CD1c-positive myeloid dendritic cell (primary cell): ENCODE measurements around the gene SASH1.

Source experiments
- DNase-seq: peaks from one replicate; pipeline ENCODE4 v3.0.0-alpha.2; 2016; ENCODE audit errors: extremely low spot score

Gene SASH1

GRCh38 chr6:148404456-148405054 is 61.9 kb downstream of the SASH1 start:
- DNase-seq = no peak

- DNase-seq = no peak
These were observed 63.3 kb downstream of the SASH1 start for GRCh38 chr6:148405894-148406293.

- no peak for DNase-seq
These were observed 64.1 kb downstream of the SASH1 start for GRCh38 chr6:148406579-148407371.

GRCh38 chr6:148407372-148407771 is 64.7 kb downstream of the SASH1 start:
- no peak for DNase-seq

GRCh38 chr6:148413321-148414091 is 70.9 kb downstream of the SASH1 start:
- no peak for DNase-seq

- DNase-seq = no peak
These were observed 71.5 kb downstream of the SASH1 start for GRCh38 chr6:148414092-148414489.

GRCh38 chr6:148414836-148415235 is 72.2 kb downstream of the SASH1 start:
- DNase-seq = no peak

GRCh38 chr6:148415511-148416260 is 73.0 kb downstream of the SASH1 start:
- no peak for DNase-seq

- no peak for DNase-seq
These were observed 73.8 kb downstream of the SASH1 start for GRCh38 chr6:148416330-148416965.

GRCh38 chr6:148417045-148417444 is 74.4 kb downstream of the SASH1 start:
- no peak for DNase-seq

- DNase-seq = no peak
These were observed 76.8 kb downstream of the SASH1 start for GRCh38 chr6:148419430-148419829.

GRCh38 chr6:148422085-148422484 is 79.4 kb downstream of the SASH1 start:
- no peak for DNase-seq

GRCh38 chr6:148423133-148423532 is 80.5 kb downstream of the SASH1 start:
- DNase-seq = no peak

- DNase-seq = no peak
These were observed 81.1 kb downstream of the SASH1 start for GRCh38 chr6:148423601-148424270.

- DNase-seq = no peak
These were observed 82.8 kb downstream of the SASH1 start for GRCh38 chr6:148425443-148425842.

GRCh38 chr6:148426317-148426977 is 83.8 kb downstream of the SASH1 start:
- no peak for DNase-seq

GRCh38 chr6:148427333-148427732 is 84.7 kb downstream of the SASH1 start:
- no peak for DNase-seq

- DNase-seq = no peak
These were observed 86.8 kb downstream of the SASH1 start for GRCh38 chr6:148429423-148429822.

- DNase-seq = no peak
These were observed 88.3 kb downstream of the SASH1 start for GRCh38 chr6:148430897-148431296.

GRCh38 chr6:148431413-148431812 is 88.8 kb downstream of the SASH1 start:
- DNase-seq = no peak
